ENCODE results near the gene PBX1. TPM values are rescaled to one million over a fixed set of nuclear protein-coding genes. Genes with fewer than 3 reads are reported as not detected.
A peak's percentile ranks its signal among the peaks of the same experiment; 100 is the strongest.

Gene PBX1
- total and polyA plus RNA-seq, 7 donors = 6.7 to 168 (median 118) TPM

DNA sequence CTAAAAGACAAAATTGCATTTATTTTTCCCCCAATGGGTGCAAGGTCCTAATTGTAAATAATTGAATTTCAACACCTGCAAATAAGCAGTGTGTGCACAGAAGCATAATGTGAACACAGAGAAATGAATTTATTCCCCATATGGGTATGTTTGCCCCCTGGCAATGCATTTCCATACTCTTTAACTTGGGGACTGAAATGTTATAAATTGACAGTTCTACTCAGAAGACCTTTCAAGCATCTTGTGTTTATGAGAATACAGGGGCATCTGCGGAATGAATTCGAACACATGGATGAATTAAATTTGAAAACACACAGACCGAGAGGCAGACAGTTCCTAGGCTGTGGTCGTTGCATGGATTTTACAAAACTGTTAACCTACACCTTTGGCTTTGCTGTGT, 3.5 kb downstream of the PBX1 start:
- H3K4me3 ChIP-seq = peak overlapping the region; percentile 67 to 90 (median 84)
- H3K27me3 ChIP-seq = no peaks in the 10 kb centered on the region
- DNase-seq = no peak
- no peaks in the 10 kb centered on the region for H3K36me3 ChIP-seq
- TF ChIP-seq EP300 (IDR thresholded peaks at IDR 0.05) (no peak), POLR2AphosphoS5 (IDR thresholded peaks at IDR 0.05) (no peak), CTCF (IDR thresholded peaks at IDR 0.05) (no peak), POLR2A (IDR thresholded peaks at IDR 0.05) (no peak)
- 27 to 54% methylated on average over 4 of the region's 4 CpGs for WGBS, 2 donors
- intact Hi-C loops (cut with DNase I) = loop anchor here (5.0 to 10.0 kb wide), 6 partner anchors 75 to 1028 kb away; no protein-coding TSS in a partner anchor
- H3K27ac ChIP-seq = peak overlapping the region; percentile 82 to 94 (median 88)
- peaks cover 0 to 34% (median 16%) of the 10 kb centered on the region in 4 donors for H3K4me1 ChIP-seq
- no peaks in the 10 kb centered on the region for H3K9me3 ChIP-seq

- intact Hi-C loops (cut with DNase I) = loop anchor here (5.0 to 10.0 kb wide), 6 partner anchors 74 to 1028 kb away; no protein-coding TSS in a partner anchor
- DNase-seq = no peak
- Histone ChIP-seq H3K4me3 (peak overlapping the region; percentile 67 to 90 (median 84)), H3K27ac (peak overlapping the region; percentile 82 to 94 (median 88)), H3K27me3 (no peaks in the 10 kb centered on the region), H3K4me1 (peaks cover 0 to 34% (median 19%) of the 10 kb centered on the region in 4 donors), H3K36me3 (no peaks in the 10 kb centered on the region), H3K9me3 (no peaks in the 10 kb centered on the region)
- TF ChIP-seq CTCF (IDR thresholded peaks at IDR 0.05) (no peak), POLR2A (IDR thresholded peaks at IDR 0.05) (no peak), POLR2AphosphoS5 (IDR thresholded peaks at IDR 0.05) (no peak), EP300 (IDR thresholded peaks at IDR 0.05) (no peak)
- WGBS, 2 donors = 16 to 48% methylated on average over 3 of the region's 3 CpGs
These were observed 4.0 kb downstream of the PBX1 start for GRCh38 chr1:164562947-164563520.

- Histone ChIP-seq H3K27me3 (no peaks in the 10 kb centered on the region), H3K4me1 (peaks cover 0 to 40% (median 24%) of the 10 kb centered on the region in 4 donors), H3K36me3 (no peaks in the 10 kb centered on the region), H3K27ac (peak overlapping the region; percentile 82 to 94 (median 88)), H3K4me3 (peak overlapping the region; percentile 67 to 90 (median 84)), H3K9me3 (no peaks in the 10 kb centered on the region)
- WGBS, 2 donors = 32 to 55% methylated on average over 10 of the region's 10 CpGs
- intact Hi-C loops (cut with DNase I) = loop anchor here (5.0 to 10.0 kb wide), 6 partner anchors 73 to 1029 kb away; no protein-coding TSS in a partner anchor
- no peak for DNase-seq
- no peak for TF ChIP-seq POLR2A (IDR thresholded peaks at IDR 0.05)
- no peak for TF ChIP-seq CTCF (IDR thresholded peaks at IDR 0.05)
- no peak for TF ChIP-seq EP300 (IDR thresholded peaks at IDR 0.05)
- no peak for TF ChIP-seq POLR2AphosphoS5 (IDR thresholded peaks at IDR 0.05)
These were observed 4.9 kb downstream of the PBX1 start for GRCh38 chr1:164563721-164564360.

GRCh38 chr1:164564378-164564777, 5.4 kb downstream of the PBX1 start:
- H3K9me3 ChIP-seq = no peaks in the 10 kb centered on the region
- no peak for DNase-seq
- H3K27ac ChIP-seq = peak overlapping the region; percentile 82 to 94 (median 88)
- TF ChIP-seq EP300 (IDR thresholded peaks at IDR 0.05) (no peak), CTCF (IDR thresholded peaks at IDR 0.05) (no peak), POLR2A (IDR thresholded peaks at IDR 0.05) (no peak), POLR2AphosphoS5 (IDR thresholded peaks at IDR 0.05) (no peak)
- H3K36me3 ChIP-seq = no peaks in the 10 kb centered on the region
- peak overlapping the region; percentile 67 to 90 (median 84) for H3K4me3 ChIP-seq
- WGBS, 2 donors = 51 to 65% methylated on average over 3 of the region's 3 CpGs
- no peaks in the 10 kb centered on the region for H3K27me3 ChIP-seq
- intact Hi-C loops (cut with DNase I) = loop anchor here (5.0 to 10.0 kb wide), 6 partner anchors 73 to 1030 kb away; no protein-coding TSS in a partner anchor
- H3K4me1 ChIP-seq = peaks cover 0 to 45% (median 29%) of the 10 kb centered on the region in 4 donors

Measured in sigmoid colon (tissue), 7 donors.